ENCODE results near the gene MRGPRD.
A peak's percentile ranks its signal among the peaks of the same experiment; 100 is the strongest.

Gene MRGPRD

DNA sequence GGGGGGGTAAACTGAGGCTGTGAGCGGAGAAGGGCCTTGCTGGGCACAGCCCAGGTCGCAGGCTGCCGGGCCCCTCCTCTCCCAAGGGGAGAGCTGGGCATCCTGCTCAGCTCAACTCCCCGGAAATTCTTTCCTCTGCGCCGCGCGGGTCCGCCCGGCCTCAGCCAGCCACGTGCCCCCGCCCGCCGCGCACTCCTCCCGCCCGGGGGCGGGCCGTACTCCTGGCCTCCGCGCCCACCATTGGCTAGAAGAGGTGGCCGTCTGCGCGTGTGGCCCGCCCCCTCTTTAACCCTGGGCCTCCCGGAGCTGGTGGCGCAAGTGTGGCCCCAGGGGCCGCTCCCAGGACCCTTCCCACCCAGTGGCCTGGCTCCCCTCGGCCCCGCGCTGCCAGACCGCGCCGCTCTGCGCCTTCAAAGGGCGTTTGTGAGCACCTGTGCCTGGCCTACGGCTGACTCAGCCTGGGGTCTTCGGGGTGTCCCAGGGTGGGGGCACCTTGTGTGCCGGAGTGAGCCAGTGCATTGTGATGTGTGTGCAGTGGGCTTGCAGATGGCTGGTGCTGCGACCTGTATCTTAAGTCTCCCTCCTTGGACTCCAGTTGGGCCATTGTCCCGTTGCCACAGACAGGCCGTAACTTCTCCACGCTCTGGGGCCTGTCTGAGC is 30.3 kb upstream of the MRGPRD start:
- peak; percentile 69 to 82 for DNase-seq (ENCODE audit: low read depth in 2 of 2)
- peak overlapping the region; percentile 22 to 26 for H3K4me3 ChIP-seq (replicated peaks in 1 of 2; ENCODE audit: low read depth in 2 of 2, low read length in 2 of 2)
- TF ChIP-seq, protein P1, sequence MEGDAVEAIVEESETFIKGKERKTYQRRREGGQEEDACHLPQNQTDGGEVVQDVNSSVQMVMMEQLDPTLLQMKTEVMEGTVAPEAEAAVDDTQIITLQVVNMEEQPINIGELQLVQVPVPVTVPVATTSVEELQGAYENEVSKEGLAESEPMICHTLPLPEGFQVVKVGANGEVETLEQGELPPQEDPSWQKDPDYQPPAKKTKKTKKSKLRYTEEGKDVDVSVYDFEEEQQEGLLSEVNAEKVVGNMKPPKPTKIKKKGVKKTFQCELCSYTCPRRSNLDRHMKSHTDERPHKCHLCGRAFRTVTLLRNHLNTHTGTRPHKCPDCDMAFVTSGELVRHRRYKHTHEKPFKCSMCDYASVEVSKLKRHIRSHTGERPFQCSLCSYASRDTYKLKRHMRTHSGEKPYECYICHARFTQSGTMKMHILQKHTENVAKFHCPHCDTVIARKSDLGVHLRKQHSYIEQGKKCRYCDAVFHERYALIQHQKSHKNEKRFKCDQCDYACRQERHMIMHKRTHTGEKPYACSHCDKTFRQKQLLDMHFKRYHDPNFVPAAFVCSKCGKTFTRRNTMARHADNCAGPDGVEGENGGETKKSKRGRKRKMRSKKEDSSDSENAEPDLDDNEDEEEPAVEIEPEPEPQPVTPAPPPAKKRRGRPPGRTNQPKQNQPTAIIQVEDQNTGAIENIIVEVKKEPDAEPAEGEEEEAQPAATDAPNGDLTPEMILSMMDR (IDR thresholded peaks at IDR 0.05; ENCODE audit: low read depth, low read length): no peak

DNA sequence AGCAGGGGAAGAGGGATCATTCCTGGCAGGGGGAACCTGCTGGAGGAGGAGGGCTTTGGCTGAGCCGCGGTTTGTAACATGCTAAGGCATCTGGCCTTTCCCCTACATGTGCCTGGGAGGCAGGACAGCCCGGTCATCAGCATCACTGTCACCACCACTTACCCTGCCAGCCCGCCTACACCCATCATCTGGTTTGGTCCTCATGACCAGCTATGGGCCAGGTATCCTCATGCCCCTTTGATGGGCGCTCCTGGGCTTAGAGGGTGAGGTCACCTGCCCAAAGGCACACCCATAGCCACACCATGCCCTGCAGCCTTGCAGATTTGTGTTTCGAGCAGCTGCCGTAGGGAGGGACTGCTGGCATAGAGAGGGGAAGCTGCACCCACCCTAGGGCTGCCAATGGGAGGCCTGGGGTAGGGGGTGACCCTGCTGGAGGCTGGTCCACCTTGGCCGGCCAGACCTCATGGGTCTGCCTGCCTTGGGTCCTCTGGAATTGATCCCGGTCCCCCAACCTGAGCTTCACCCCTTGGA is 29.6 kb upstream of the MRGPRD start:
- TF ChIP-seq, protein P1 (IDR thresholded peaks at IDR 0.05; ENCODE audit: low read depth, low read length): no peak
- no peak for DNase-seq (ENCODE audit: low read depth in 2 of 2)
- H3K4me3 ChIP-seq (replicated peaks in 1 of 2; ENCODE audit: low read depth in 2 of 2, low read length in 2 of 2): peak overlapping the region; percentile 5 to 26

DNA sequence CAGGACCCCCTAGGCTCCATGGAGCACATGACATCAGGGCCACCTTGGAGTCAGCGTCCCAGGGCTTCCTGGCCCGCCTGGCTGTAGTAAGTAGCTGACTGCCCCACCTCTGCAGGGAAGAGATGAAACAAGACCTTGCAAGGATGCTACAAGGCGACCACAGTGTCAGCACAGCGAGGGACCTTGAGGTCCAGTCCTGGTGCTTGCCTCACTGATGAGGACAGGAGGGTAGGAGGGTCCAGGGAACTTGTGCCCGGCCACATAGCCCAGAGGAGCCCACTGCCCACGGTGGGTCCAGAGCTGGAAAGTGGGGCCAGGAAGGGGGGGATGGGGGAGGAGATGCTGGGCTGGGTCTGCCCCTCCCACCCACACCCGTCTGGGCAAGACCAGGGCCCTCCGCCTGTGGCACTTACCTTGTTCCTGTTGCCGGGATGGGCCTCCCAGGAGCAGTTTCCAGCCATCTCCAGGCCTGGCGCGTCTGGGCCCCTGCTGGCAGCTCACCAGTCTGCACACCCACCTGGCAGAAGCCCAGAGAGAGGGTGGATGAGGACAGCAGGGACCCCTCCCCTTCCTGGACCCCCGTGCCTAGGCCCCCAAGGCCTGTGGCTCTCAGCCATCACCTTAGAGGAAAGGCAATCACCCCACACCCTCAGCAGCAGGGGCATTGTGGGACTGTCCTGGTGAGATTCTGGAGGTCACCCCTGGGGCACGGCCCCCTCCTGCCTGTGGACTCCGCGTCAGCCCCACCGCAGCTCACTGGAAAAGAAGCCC is 28.8 kb upstream of the MRGPRD start:
- no peak for DNase-seq (ENCODE audit: low read depth in 2 of 2)
- TF ChIP-seq, protein P1 (IDR thresholded peaks at IDR 0.05; ENCODE audit: low read depth, low read length): no peak

DNA sequence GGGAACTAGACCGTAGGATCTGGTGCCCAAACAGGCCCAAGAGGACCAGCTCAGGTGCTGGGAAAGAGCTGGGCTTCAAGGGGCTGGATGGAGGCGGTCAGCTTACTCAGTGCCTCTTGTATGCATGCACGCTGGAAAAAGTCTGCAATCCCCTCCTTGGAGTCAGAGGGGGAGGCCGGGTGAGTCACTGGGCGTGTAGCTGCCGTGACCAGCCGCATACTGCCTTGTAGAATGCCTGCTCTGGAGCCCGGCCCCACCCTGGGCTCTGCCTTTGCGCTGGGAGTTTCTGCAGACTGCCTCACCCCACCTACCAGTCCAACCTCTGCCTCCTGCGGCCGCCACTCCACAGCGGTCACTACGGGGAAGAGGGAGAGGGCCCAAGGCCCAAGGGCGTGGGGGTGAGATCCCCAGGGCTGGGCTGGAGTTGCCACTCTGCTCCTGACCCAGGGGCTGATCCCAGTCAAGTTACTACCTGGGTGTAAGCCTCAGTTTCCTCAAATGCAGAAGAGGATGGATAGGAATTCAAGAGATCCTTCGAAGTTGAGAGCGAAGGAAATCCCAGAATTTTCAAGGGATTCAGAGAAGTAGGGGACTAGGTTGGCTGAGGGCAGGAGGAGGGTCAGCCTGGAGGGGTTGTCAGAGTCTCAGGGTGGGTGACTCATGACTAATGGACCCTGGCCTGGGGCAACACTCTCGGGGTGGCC is 28.1 kb upstream of the MRGPRD start:
- TF ChIP-seq, protein P1 (IDR thresholded peaks at IDR 0.05; ENCODE audit: low read depth, low read length): no peak
- H3K4me3 ChIP-seq (replicated peaks in 1 of 2; ENCODE audit: low read depth in 2 of 2, low read length in 2 of 2): no peak overlapping the region
- DNase-seq (ENCODE audit: low read depth in 2 of 2): peak; percentile 94 to 97

More for the DNA sequence above, 28.8 kb upstream of the MRGPRD start:
- H3K4me3 ChIP-seq (replicated peaks in 1 of 2; ENCODE audit: low read depth in 2 of 2, low read length in 2 of 2): no peak overlapping the region

DNA sequence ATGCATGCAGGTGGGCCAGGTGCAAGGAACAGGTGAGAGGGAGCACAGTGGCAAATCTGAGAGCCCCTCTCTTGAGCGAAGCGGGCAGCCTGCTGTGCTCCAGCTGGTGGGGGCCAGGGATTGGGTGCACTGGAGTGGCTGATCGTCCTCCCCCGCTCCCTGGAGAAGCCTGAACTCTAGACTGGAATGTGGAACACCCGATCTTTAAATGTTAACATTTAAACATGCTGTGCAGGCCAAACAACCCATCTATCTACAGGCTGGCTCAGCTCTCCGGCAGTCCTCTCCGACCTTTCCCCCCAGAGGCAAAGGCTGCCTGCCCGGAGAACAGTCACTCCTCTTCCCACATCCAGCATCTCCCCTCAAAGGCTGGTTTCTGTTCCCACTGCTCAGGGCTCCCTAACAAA is 27.2 kb upstream of the MRGPRD start:
- DNase-seq (ENCODE audit: low read depth in 2 of 2): peak in 1 of 2 donors; percentile 25
- TF ChIP-seq, protein P1 (IDR thresholded peaks at IDR 0.05; ENCODE audit: low read depth, low read length): no peak
- H3K4me3 ChIP-seq (replicated peaks in 1 of 2; ENCODE audit: low read depth in 2 of 2, low read length in 2 of 2): no peak overlapping the region

DNA sequence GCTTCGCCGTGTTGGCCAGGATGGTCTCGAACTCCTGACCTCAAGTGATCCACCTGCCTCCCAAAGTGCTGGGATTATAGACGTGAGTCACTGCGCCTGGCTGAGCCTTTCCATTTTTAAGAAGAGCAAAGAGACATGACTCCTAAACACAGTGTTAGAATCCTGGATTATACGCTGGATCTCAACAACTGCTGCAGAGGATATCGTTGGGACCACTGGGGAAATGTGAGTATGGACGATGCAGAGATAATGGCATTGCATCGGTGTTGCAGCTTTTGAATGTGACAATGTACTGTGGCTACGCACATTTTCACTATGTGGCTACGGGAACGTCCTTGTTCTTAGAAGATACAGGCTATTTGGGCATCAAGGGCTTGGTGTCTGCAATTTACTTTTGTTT is 26.0 kb upstream of the MRGPRD start:
- DNase-seq (ENCODE audit: low read depth in 2 of 2): no peak
- H3K4me3 ChIP-seq (replicated peaks in 1 of 2; ENCODE audit: low read depth in 2 of 2, low read length in 2 of 2): no peak overlapping the region
- TF ChIP-seq, protein P1 (IDR thresholded peaks at IDR 0.05; ENCODE audit: low read depth, low read length): no peak

All from cardiac fibroblast (primary cell).